IMR-90 (cell line): ENCODE data around the gene TMOD1. TPM values are rescaled to one million over a fixed set of nuclear protein-coding genes. Genes with fewer than 3 reads are reported as not detected.

Source experiments
- ATAC-seq: fragments of 200-7000 bp; cut with Tn5 transposase; 2 replicates; pipeline ENCODE4 v1.9.1; 2020; ENCODE audit warnings: low read depth, mild to moderate bottlenecking, moderate library complexity
- BruUV-seq: library from RNA; stranded (reverse); fragments of 400-500 nt; replicated peaks from 2 replicates; lab custom pipeline; 2021; lab: Mats Ljungman, UMichigan
- CTCF ChIA-PET: fragments of 300-600 bp; formaldehyde crosslinking; extraction: SDS; loops from one replicate; lab custom pipeline; 2021; ENCODE audit warnings: antibody characterized with exemption; lab: Yijun Ruan, JAX
- POLR2A ChIA-PET: fragments of 300-600 bp; sonication (Branson Sonifier 250); formaldehyde crosslinking; loops from one replicate; lab custom pipeline; 2022; ENCODE audit warnings: antibody characterized with exemption; ENCODE audit not compliant: unreplicated experiment; lab: Charles Lee
- DNase-seq: peaks from one replicate; pipeline ENCODE4 v3.0.0; 2013
- H2AFZ ChIP-seq: replicated peaks from 2 replicates; pipeline ENCODE3; 2013; ENCODE audit warnings: low read length, mild to moderate bottlenecking; ENCODE audit not compliant: poor library complexity
- H2AK5ac ChIP-seq: 2 replicates; pipeline ENCODE4 v1.6.1; 2013; ENCODE audit warnings: low read depth, low read length, inconsistent platforms
- H2AK9ac ChIP-seq: replicated peaks from 2 replicates; pipeline ENCODE3; 2013; ENCODE audit warnings: mild to moderate bottlenecking, low read depth, low read length, moderate library complexity; ENCODE audit not compliant: poor library complexity
- H2BK120ac ChIP-seq: 2 replicates; pipeline ENCODE4 v1.6.1; 2013; ENCODE audit warnings: low read depth, low read length, inconsistent platforms
- H2BK15ac ChIP-seq: 3 replicates; pipeline ENCODE4 v1.6.1; 2013; ENCODE audit warnings: low read depth, low read length, inconsistent platforms
- H2BK20ac ChIP-seq: 2 replicates; pipeline ENCODE4 v1.6.1; 2013; ENCODE audit warnings: low read depth, mild to moderate bottlenecking, inconsistent platforms, low read length, moderate library complexity
- H2BK5ac ChIP-seq: 2 replicates; pipeline ENCODE4 v1.6.1; 2013; ENCODE audit warnings: mild to moderate bottlenecking, low read depth, low read length, inconsistent platforms; ENCODE audit not compliant: poor library complexity, severe bottlenecking
- H3K14ac ChIP-seq: replicated peaks from 2 replicates; pipeline ENCODE4 v1.6.1; 2013; ENCODE audit warnings: low read depth, low read length, inconsistent platforms
- H3K18ac ChIP-seq: 2 replicates; pipeline ENCODE4 v1.6.1; 2013; ENCODE audit warnings: low read depth, low read length, control low read depth
- H3K23ac ChIP-seq: 2 replicates; pipeline ENCODE4 v1.6.1; 2013; ENCODE audit warnings: low read depth, low read length, inconsistent platforms
- H3K27ac ChIP-seq: 2 replicates; pipeline ENCODE4 v1.5.1; 2013; ENCODE audit warnings: mild to moderate bottlenecking, control low read depth, low read length; ENCODE audit not compliant: insufficient read depth
- H3K27me3 ChIP-seq: 2 replicates; pipeline ENCODE4 v1.6.1; 2013; ENCODE audit warnings: low read length; ENCODE audit not compliant: control insufficient read depth, insufficient read depth
- H3K36me3 ChIP-seq: 2 replicates; pipeline ENCODE4 v1.6.1; 2013; ENCODE audit warnings: low read length, mixed read lengths; ENCODE audit not compliant: control insufficient read depth, insufficient read depth
- H3K4ac ChIP-seq: 2 replicates; pipeline ENCODE4 v1.6.1; 2013; ENCODE audit warnings: low read depth, low read length, inconsistent platforms
- H3K4me1 ChIP-seq: 2 replicates; pipeline ENCODE4 v1.6.1; 2013; ENCODE audit warnings: low read length, mixed read lengths; ENCODE audit not compliant: control insufficient read depth, insufficient read depth
- H3K4me2 ChIP-seq: 2 replicates; pipeline ENCODE4 v1.6.1; 2013; ENCODE audit warnings: low read depth, mild to moderate bottlenecking, control low read depth, low read length, moderate library complexity
- H3K4me3 ChIP-seq: 2 replicates; pipeline ENCODE4 v1.5.1; 2013; ENCODE audit warnings: low read depth, mild to moderate bottlenecking, control low read depth, low read length, moderate library complexity; ENCODE audit not compliant: insufficient read depth
- H3K56ac ChIP-seq: 2 replicates; pipeline ENCODE4 v1.6.1; 2013; ENCODE audit warnings: low read length, inconsistent platforms; ENCODE audit not compliant: insufficient read depth; ENCODE audit errors: extremely low read depth
- H3K79me1 ChIP-seq, 2 experiments: 2 replicates each; pipeline ENCODE4 v1.6.1; 2013; ENCODE audit warnings: low read length in 2 of 2, inconsistent platforms in 1 of 2, low read depth in 1 of 2
- H3K9ac ChIP-seq: 2 replicates; pipeline ENCODE4 v1.6.1; 2013; ENCODE audit warnings: low read depth, low read length, control low read depth
- H3K9me1 ChIP-seq: 2 replicates; pipeline ENCODE4 v1.6.1; 2013; ENCODE audit warnings: low read length, inconsistent platforms; ENCODE audit not compliant: insufficient read depth
- H3K9me3 ChIP-seq: 2 replicates; pipeline ENCODE4 v1.6.1; 2013; ENCODE audit warnings: low read length; ENCODE audit not compliant: control insufficient read depth, insufficient read depth
- H4K20me1 ChIP-seq: 2 replicates; pipeline ENCODE4 v1.6.1; 2013; ENCODE audit warnings: low read length, inconsistent platforms; ENCODE audit not compliant: insufficient read depth
- H4K5ac ChIP-seq: 2 replicates; pipeline ENCODE4 v1.6.1; 2013; ENCODE audit warnings: mild to moderate bottlenecking, low read depth, low read length, control low read depth
- H4K8ac ChIP-seq, 2 experiments: 2 replicates each; pipeline ENCODE4 v1.6.1; 2013; ENCODE audit warnings: low read depth in 2 of 2, low read length in 2 of 2, control low read depth in 1 of 2, inconsistent platforms in 1 of 2
- H4K91ac ChIP-seq: 2 replicates; pipeline ENCODE4 v1.6.1; 2013; ENCODE audit warnings: low read depth, low read length, inconsistent platforms; ENCODE audit not compliant: insufficient read depth
- MAFK ChIP-seq: IDR thresholded peaks from 2 replicates; pipeline ENCODE4 v1.6.1; 2012; ENCODE audit warnings: low read depth, low read length, improper control_type of control experiment
- WGBS, 2 experiments: methylation state at CpG; one replicate each; pipeline versions ENCODE4 v1.1.5 to v1.1.7; 2013; ENCODE audit warnings: missing lambda C conversion rate in 2 of 2; ENCODE audit not compliant: insufficient read length in 1 of 2; ENCODE audit errors: extremely low coverage in 2 of 2; 5-methylcytosine and 5-hydroxymethylcytosine counted together
- dilution Hi-C: fragments of 300-500 bp; cut with HindIII; formaldehyde crosslinking; loops from one replicate; pipeline ENCODE4 v1.14.3; 2018; ENCODE audit warnings: low sequenced_read_pairs; ENCODE audit not compliant: unreplicated experiment
- in situ Hi-C: fragments of 300-500 bp; cut with MboI; formaldehyde crosslinking; loops from 3 replicates; pipeline ENCODE4 v1.14.3; 2019; ENCODE audit warnings: low sequenced_read_pairs, inconsistent platforms, mixed read lengths
- intact Hi-C: fragments of 100-400 bp; cut with micrococcal nuclease; formaldehyde crosslinking; loops from 2 replicates; pipeline ENCODE4 v1.10.0; 2022
- polyA plus RNA-seq, 3 experiments: library from polyadenylated mRNA; depleted of rRNA; stranded (reverse); fragments of >200 nt; gene quantifications; 2 replicates each; pipeline ENCODE4 v1.2.3, GENCODE V29; 2012; ENCODE audit warnings: low replicate concordance in 1 of 3
- total RNA-seq: library from RNA; depleted of rRNA; stranded (reverse); fragments of >200 nt; gene quantifications from 2 replicates; pipeline ENCODE4 v1.2.3, GENCODE V29; 2012
- TF ChIP-seq, protein P1 (sequence below): fragments of 150-350 bp; IDR thresholded peaks from 2 replicates; pipeline ENCODE4 v1.6.1; 2016; ENCODE audit warnings: low read depth, mild to moderate bottlenecking, low read length, moderate library complexity, borderline replicate concordance

The TMOD1 gene
- total and polyA plus RNA-seq, 2 of the 4 experiments (the other 2 are of a cell fraction): 0.18 to 0.38 TPM

GRCh38 chr9:97462159-97462558 is 39.3 kb upstream of the TMOD1 start:
- Histone ChIP-seq H2AK5ac (no peak overlapping the region), H4K5ac (no peak overlapping the region), H2AK9ac (no peak overlapping the region), H3K4me2 (no peak overlapping the region), H3K56ac (no peak overlapping the region), H2BK120ac (no peak overlapping the region), H3K27me3 (no peaks in the 10 kb centered on the region), H3K4me3 (no peak overlapping the region), H4K20me1 (no peaks in the 10 kb centered on the region), H2BK20ac (no peak overlapping the region), H3K9ac (no peak overlapping the region), H3K9me1 (peaks cover 3% of the 10 kb centered on the region; the same call in 1 of the 2 replicates), H3K18ac (no peak overlapping the region), H3K4me1 (no peaks in the 10 kb centered on the region), H3K14ac (no peak overlapping the region), H4K8ac (no peak overlapping the region), H2BK15ac (no peak overlapping the region), H4K91ac (no peak overlapping the region), H3K4ac (no peak overlapping the region), H2BK5ac (no peak overlapping the region), H3K36me3 (peaks cover 5% of the 10 kb centered on the region; the same call in 1 of the 2 replicates), H3K9me3 (no peaks in the 10 kb centered on the region), H2AFZ (no peak overlapping the region), H3K23ac (no peak overlapping the region), H3K27ac (no peak overlapping the region), H3K79me1 (no peaks in the 10 kb centered on the region)
- dilution Hi-C loops: no loop called here
- POLR2A ChIA-PET: no interaction called here
- no TSS peak for BruUV-seq
- WGBS, 2 experiments: 40% methylated on average over 1 of the region's 3 CpGs; no CpG with 5 or more reads in 1 of the 2 experiments
- CTCF ChIA-PET: interaction anchor here (1.0 kb wide), 1 partner anchor 154 kb away, joined by 3 read pairs; no protein-coding TSS in a partner anchor
- ATAC-seq (no peak), DNase-seq (no peak)
- in situ Hi-C loops: no loop called here
- intact Hi-C loops: loop anchor here (10.0 kb wide), 1 partner anchor 433 kb away; no protein-coding TSS in a partner anchor
- peak; percentile 35; the same call in 1 of the 2 replicates for TF ChIP-seq MAFK
- TF ChIP-seq, protein P1, sequence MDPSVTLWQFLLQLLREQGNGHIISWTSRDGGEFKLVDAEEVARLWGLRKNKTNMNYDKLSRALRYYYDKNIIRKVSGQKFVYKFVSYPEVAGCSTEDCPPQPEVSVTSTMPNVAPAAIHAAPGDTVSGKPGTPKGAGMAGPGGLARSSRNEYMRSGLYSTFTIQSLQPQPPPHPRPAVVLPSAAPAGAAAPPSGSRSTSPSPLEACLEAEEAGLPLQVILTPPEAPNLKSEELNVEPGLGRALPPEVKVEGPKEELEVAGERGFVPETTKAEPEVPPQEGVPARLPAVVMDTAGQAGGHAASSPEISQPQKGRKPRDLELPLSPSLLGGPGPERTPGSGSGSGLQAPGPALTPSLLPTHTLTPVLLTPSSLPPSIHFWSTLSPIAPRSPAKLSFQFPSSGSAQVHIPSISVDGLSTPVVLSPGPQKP: no peak
